GM18502 (cell line): ENCODE results near the gene FAM216B.
"Not testable (repeated sequence)": the region's sequence is repeated elsewhere in the genome, so short reads cannot be mapped to it uniquely, and the experiment has no call there.

ENCODE experiments used
- ATAC-seq: cut with Tn5 transposase; IDR thresholded peaks from one replicate; pipeline ENCODE4 v1.9.1; 2021; ENCODE audit warnings: mild to moderate bottlenecking; ENCODE audit not compliant: unreplicated experiment, poor library complexity

Gene FAM216B

DNA sequence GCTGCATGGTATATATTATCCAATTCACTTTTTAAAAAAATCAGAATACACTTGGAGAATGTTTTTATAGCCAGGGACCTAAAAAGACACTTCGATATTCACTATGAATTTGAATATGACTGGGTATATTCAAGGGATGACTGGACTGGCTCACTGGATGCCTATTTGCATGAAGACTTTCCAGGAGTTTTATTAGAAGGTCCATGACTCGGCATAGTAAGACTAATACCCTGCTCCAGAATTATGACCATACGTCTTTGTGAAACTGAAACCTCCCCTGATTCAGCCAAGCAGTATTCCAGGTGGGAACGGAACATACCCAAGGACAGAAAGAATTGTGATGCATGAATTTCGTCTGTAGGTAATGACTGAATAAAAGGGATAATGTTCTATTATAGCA, 3.9 kb upstream of the FAM216B start:
- no peak for ATAC-seq

DNA sequence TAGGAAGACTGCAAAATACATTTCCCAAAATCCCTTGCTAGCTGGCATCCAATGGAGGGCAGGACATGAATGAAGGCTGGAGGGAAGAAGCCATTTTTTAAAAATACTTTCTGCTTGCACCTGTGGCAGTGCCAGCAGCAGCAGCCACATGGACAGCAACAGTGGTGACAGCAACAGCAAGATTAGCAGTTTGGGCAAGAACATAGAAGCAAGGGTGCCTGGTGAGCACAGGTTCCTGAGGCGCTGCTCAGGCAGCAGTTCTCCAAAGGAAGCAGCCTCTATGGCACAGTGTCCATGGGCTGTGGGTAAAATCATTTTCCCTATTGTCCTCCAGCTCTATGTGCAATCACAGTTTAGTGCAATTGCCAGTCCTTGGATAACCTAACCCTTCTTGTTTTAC, 1.3 kb upstream of the FAM216B start:
- ATAC-seq = no peak

DNA sequence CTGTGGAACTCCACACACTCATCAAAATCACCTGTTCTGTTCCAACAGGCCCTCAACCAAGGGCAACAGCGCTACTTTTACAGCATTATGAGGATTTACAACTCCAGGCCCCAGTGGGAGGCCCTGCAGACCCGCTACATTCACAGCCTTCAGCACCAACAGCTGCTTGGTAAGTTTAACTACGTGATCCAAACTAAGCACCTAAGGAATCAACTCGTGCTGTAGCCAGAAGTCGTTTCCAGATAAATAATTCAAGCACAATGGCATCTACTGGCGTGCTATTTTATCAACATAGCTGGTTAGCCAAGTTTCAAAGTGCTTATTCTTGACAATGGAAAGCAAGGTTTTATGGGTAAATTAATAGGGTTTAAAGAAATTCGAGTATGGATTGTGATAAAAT, 5.3 kb downstream of the FAM216B start:
- ATAC-seq = no peak

DNA sequence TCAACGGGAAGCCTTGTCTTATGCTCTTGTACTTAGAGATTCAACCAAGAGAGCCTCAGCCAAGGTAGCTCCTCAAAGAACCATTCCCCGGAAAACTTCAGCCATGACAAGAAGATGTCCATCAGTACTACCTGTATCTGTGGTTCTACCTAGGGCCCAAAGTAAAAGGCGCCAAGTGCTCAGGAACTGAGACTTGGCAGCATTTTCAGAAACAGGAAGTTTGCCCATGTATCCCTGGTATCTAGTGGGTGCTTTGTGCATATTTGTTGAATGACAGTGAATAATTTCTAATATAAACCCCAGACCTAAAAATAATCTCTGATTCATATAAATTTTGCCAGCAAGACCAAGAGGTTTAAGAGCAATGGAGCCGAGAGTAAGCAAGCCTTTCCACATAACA, 7.2 kb downstream of the FAM216B start:
- no peak for ATAC-seq

DNA sequence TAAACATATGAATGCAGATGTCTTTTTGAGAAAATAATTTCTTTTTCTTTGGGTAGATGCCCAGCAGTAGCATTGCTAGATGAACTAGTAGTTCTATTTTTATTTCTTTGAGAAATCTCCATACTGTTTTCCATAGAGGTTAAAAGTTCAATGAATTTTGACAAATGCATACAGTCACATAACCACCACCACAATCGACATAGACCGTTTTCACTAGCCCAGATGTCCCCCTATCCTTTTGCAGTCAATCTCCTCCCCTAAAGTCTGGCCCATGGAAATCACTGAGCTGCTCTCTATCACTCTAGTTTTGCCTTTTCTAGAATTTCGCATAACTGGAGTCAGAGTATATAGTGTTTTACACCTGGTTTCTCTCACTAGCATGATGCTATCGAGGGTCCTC, 10.8 kb downstream of the FAM216B start:
- no peak for ATAC-seq

DNA sequence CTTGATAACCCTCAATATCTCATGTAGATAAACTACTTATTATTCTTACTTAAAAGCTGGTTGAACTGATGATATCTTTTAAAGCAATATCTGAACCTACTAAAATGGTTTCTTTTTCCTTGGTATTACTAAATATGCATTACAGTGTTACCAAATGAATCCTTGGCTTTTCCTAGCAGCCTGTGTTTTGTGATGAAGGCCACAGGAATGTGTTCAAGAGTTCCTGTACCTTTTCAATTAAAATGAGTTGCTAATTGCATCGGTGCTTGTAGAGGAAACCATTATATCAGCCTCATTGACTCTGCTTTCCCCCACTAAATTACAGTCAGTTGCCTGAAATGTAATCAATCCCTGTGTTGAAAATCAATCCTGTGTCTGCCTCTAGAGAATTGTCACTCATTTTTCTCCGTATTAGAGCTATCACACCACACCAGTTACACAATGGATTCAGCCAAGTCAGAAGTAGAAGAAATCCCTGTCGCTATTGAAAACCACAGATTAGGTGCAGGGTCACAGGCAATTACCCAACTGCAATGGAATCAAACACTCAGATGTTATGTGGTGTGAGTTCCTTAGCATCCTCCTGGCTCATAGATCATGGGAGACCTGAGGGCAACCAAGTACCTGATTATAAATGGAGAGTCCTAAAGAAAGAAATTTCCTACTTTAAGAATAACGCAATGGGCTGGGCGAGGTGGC, 13.3 kb downstream of the FAM216B start:
- no peak for ATAC-seq

DNA sequence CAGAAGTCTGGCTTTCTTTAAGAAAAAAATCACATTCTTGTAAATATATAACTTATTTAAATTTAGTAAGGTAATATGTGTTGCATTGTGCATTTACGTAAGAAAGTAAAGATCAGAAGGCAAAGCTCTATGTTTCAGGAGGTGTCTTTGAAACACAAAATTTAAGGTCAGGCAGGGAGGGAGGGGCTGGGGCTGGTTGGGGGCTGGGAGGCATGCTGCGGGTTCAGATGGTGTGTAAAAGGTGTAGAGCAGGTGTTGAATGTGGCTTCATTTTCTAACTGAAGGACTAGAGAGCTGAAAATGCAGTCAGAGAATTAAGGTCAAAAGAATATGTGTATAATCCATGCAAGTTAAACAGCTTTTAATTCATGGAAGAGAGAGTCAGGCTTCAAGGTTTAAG, 14.3 kb downstream of the FAM216B start:
- ATAC-seq = no peak

DNA sequence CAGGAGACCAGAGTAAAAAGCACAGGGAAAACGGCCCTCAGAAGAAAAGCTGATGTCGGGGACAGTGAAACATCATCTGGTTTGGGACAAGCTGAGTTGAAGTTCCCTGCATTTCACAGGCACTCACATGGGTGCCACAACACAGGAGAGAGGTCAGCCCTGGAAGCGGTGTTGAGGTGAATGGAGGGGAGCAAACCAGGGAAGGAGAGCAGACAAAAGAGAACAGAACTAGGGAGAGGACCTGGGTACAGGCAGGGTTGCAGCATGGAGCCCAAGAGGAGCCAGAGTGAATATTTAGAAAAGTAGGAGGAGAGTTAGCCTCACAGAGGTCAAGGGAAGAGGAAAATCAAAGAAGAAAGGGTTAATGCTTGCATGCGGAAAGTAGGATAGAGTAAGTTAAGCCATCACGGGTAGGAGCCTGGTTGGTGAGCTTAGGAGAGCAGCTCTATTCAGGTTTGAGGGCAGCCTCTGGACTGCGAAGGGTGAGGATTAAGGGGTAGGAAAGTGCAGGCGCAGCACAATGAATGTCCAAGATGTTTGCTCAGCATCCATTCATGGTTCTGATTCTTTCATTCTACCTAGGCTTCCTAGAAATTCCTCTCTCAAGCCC, 15.5 kb downstream of the FAM216B start:
- ATAC-seq = no peak

DNA sequence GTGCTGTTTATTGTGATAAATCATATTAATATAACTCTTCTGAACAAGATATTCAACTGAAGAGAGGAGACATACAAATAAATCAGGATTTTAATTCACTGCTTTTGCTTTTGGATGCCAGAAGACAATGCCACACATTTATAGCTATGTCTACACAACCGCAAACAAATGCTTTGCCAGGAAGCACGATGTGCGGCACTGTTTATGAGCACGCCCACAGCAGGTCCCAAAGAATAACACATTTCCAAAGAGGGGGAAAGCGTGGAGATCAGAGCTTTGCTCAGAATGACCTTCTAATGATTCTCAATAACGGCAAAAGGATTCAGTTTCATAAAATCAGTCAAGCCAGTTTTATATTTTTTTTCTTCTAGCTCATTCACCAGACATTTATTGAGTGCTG, 16.7 kb downstream of the FAM216B start:
- ATAC-seq = no peak

DNA sequence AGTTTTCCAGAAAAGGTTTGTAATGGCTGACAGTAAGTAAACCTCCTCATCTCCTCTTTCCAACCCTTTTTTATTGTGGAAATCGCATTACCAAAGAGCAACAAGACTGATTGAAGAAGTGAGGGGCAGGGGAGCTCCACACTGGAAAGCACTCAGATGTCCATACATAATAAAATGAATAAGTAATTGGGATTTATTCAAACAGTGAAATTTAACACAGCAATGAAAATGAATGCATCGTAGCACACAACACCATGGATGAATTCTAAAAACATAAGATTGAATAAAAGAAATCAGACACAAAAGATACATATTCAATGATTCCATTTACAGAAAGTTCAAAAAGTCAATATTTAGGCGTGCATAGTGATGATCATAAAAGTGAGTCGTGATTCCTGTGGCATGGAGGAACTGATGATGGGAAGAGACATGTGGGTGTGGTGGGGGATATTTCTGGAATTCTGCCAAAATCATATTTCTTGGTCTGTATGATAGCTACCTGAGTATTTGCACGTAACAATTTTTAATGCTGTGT, 18.8 kb downstream of the FAM216B start:
- ATAC-seq = no peak

DNA sequence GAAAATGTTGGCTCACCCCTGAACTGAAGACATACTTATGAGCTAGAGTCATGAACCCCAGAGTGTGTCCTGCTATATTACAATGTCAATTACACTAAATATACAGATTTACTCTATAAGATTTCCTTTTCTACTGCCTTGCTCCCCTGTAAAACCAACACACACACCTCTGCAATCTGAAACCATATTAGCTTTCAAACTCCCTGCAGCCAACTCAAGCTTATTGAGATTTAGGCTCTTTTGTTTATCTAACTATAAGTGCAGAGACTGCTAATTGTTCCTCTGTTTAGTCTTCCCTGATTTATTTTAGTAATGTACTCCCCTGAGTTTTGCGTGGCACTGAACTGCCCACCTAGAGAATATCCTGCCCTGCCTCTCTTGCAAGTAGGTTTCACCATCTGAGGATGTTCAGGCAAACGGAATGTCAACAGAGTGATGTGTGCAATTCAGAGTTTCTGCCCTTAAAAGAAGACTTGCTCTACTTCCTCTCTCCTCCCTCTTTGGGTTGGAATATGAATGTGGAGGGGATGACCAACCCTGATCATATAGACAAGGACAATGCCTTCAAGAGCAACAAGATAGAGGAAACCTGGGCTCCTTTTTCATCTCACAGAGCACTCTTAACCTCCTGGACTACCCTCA, 22.3 kb downstream of the FAM216B start:
- ATAC-seq = peak; percentile 16

DNA sequence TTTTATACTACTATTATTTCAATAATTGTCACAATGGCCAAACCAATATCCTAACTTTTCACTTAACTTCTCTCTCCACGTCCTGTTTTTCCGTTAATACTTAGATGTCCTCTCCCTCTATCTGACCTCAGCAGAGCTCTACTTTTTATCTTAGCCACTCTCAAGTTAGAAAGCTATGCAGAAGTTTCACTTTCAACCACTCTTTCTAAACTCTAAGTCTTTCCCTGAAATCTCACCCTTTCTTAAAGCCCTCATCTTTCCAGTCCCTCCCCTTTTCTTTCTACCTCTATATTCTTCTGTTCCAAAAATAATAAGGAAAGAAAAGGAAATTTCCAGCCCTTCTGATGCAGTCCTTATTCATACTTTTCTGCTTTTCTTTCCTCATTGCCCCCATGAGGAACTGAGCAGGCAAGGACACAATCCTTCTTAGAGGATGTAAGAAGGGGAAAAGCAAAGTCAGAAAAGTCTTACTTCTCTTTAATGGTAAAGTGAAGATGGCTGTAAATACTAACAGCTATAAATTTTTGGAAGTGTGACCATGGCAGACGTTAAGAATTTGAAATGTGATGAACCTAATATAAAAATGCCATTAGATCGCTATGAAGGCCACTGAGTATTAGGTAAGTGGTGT, 23.0 kb downstream of the FAM216B start:
- ATAC-seq = peak; percentile 65

DNA sequence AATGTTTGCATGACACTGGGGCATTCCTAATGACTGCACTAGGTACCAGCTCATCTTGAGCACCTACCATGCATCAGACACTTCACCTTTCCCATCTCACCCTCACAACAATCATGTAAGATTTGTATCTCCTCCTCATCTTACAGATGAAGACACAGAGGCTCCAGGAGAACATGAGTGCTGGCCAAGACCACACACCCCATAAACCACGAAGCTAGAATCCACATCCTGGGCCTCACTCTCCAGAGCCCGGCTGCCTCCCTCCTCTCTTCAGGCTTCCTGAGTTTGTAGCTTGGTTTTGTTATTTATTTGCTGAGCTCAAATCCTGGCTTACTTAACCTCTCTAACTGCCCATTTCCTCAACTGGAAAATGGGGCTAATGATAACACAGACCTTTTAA, 25.9 kb downstream of the FAM216B start:
- no peak for ATAC-seq

DNA sequence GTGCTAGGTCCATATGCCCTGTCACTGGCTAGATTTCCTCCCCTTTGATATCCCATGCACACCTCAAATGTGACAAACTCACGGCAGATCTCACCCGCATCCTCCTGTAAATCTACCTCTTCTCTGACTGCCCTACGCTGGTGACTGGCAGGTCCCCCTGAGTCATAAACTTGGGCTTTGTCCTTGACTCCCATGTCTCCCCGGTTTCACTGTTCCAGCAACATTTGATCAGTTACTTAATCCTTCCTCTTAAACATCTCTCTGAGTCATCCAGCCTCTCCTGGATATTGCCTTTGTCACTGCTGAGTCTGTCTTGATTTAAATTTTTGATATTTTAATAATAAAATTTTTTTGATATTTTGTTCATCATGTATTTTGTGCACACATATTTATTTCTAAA, 26.5 kb downstream of the FAM216B start:
- ATAC-seq = no peak

DNA sequence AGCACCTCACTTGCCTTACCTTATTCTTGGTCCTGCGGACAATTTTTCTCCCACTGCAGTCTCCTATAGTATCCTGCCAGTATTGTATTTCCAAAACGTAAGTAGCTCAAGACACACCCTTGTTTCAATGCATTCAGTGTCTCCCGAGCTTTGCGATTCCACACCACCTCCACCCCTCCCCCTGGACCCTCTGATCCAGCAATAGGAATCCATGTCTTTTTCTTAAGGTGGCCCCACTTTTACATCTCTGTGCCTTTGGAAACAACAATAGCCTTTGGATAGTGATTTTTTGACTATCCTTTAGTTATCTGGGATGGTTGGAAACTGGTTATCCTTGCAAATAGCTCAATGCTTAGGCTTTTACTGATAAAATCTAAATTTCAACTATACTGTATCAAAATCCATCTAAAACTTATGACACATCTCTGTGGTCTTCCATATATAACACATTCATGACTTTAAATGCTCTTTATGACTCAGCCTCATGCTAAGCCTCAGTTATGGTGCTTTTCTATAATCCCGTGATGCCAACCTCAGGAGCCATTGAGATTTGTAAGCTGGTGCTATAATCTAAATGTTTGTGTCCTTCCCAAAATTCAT, 27.1 kb downstream of the FAM216B start:
- ATAC-seq = no peak

DNA sequence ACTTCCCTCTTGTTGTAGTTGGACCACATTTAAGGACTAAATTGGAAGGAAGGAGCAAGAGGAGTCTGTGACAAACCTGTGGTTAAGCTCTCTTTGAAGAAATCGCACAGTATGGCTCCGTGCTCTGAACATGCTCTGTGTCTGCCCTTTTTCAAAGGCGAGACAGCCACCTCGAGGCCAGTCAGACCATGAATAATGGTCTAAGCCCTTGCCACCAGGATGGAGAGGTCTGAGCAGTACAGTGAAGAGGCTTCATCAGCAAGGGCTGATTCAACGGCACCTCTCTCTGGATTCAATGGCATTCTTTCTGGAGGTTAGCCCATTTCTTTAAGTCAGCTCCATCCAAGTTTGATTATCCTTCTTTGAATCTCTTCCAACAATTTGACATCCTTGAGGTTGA, 30.9 kb downstream of the FAM216B start:
- no peak for ATAC-seq

DNA sequence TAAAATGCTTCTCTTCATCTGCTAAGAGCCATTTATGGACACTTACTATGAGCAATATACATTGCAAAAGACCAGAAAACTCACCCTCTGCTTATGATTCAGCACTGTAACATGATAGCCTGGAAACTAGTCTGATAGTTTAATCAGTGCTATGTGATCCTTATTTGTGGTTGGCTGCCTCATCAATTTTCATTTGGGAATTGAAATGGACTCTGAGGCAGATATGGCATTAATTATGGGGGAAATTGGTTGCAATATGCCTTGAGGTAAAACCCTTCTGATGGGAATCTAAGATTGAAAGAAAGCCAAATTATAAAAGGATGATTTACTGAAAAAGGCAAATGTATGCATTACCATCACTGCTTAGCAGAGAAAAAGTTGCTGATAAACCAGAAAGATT, 33.5 kb downstream of the FAM216B start:
- ATAC-seq = no peak

DNA sequence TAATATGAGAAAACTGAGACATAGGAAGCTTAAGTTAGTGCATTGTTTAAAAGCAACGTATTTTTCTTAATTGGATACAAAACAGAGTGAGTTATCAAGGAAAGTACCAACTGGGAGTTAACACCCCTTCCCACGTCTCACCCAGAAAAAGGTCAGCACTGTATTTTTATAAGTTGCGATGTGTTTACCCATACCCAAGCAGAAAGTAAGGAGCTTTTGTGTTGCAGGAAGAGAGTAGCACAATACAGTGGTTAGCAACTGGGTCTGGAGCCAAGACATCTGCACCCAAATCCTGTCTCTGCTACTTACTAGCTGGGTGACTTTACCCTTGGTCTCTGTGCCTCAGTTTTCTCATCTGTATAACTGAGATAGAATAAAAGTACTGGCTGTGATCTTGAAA, 34.3 kb downstream of the FAM216B start:
- no peak for ATAC-seq

DNA sequence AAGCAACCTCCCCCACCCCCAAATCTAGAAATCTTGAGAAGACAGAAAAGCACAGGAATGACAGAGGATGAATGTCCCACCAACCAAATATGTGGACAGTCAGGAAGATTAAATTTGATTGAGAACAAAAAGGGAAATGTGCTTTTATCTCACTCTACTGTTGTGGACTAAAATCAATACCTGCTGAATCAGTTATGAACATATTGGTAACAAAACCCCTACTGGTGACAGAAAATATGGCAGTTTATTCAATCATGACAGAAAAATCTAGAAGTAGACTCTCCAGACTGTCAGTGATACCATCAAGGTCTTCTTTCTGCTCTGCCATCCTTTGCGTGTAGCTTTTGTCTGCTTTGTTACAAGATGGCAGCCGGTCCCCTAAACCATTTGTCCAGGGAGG, 35.2 kb downstream of the FAM216B start:
- no peak for ATAC-seq

DNA sequence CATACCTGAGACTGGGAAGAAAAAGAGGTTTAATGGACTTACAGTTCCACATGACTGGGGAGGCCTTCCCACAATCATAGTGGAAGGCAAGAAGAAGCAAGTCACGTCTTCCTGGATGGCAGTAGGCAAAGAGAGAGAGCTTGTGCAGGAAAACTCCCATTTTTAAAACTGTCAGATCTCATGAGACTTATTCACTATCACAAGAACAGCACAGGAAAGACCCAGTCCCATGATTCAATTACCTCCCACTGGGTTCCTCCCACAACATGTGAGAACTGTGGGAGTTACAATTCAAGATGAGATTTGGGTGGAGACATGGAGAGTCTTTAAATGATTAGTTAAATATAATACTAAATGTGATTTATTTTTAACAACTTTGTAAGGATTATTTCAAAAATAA, 38.3 kb downstream of the FAM216B start:
- not testable (repeated sequence) for ATAC-seq

DNA sequence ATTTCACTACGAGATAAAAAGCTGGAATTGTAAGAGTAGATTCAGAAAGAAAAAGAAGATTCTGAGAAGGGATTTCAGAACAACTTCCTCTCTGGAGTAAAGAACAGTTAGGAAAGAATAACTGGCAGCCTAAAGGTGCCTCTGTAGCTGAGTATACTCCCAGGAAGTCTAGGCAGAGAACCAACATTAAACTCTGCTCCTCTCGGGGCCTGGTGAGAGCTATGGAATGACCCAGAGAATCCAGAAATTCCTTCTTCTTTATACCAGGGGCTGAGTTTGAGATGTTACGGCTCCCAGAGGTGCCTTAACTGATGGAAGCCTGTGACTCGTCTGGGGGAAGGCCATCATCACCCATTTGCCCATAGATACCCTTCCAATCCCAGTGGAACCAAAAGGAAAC, 39.1 kb downstream of the FAM216B start:
- ATAC-seq = no peak
